OCI-LY1 (cell line): ENCODE data around the gene OR7G2.

ENCODE experiments used
- CTCF ChIP-seq: fragments of 200-600 bp; sonication (generic), shearing (Covaris generic); IDR thresholded peaks from 2 replicates; pipeline ENCODE4 v1.5.1; 2017; ENCODE audit warnings: mild to moderate bottlenecking, antibody characterized with exemption, low read length, moderate library complexity, mixed read lengths
- EZH2 ChIP-seq: fragments of 200-600 bp; sonication (generic), shearing (Covaris generic); IDR thresholded peaks from 2 replicates; pipeline ENCODE4 v1.8.0; 2017; ENCODE audit warnings: borderline replicate concordance, mixed run types, mild to moderate bottlenecking, antibody characterized with exemption, low read length, moderate library complexity, mixed read lengths

GRCh38 chr19:9076901-9077300 lies 30.4 kb downstream of the OR7G2 start:
- no peak for TF ChIP-seq CTCF
- no peak for TF ChIP-seq EZH2
